ENCODE results near the gene PIK3R5.

The PIK3R5 gene

GRCh38 chr17:8925141-8925540 is 40.4 kb downstream of the PIK3R5 start:
- peaks cover 18% of the 10 kb centered on the region for H3K9me3 ChIP-seq (ENCODE audit: severe bottlenecking)
- no peak overlapping the region for H3K27ac ChIP-seq
- no peak overlapping the region for H3K4me3 ChIP-seq (ENCODE audit: low read depth, low read length)
- TF ChIP-seq CTCF (IDR thresholded peaks at IDR 0.05; ENCODE audit: low read depth, low read length): no peak
- H3K36me3 ChIP-seq: no peaks in the 10 kb centered on the region
- no peak for DNase-seq
- H3K27me3 ChIP-seq (ENCODE audit: insufficient read depth, low read depth, severe bottlenecking): no peaks in the 10 kb centered on the region

- H3K36me3 ChIP-seq: no peaks in the 10 kb centered on the region
- H3K27ac ChIP-seq: no peak overlapping the region
- no peaks in the 10 kb centered on the region for H3K27me3 ChIP-seq (ENCODE audit: insufficient read depth, low read depth, severe bottlenecking)
- H3K9me3 ChIP-seq (ENCODE audit: severe bottlenecking): peaks cover 18% of the 10 kb centered on the region
- no peak for DNase-seq
- H3K4me3 ChIP-seq (ENCODE audit: low read depth, low read length): no peak overlapping the region
- no peak for TF ChIP-seq CTCF (IDR thresholded peaks at IDR 0.05; ENCODE audit: low read depth, low read length)
These were observed 40.9 kb downstream of the PIK3R5 start for GRCh38 chr17:8924595-8924994.

GRCh38 chr17:8923762-8924161 is 41.7 kb downstream of the PIK3R5 start:
- Histone ChIP-seq H3K36me3 (no peaks in the 10 kb centered on the region), H3K27me3 (ENCODE audit: insufficient read depth, low read depth, severe bottlenecking) (no peaks in the 10 kb centered on the region), H3K4me3 (ENCODE audit: low read depth, low read length) (no peak overlapping the region), H3K9me3 (ENCODE audit: severe bottlenecking) (peaks cover 16% of the 10 kb centered on the region), H3K27ac (no peak overlapping the region)
- no peak for DNase-seq
- no peak for TF ChIP-seq CTCF (IDR thresholded peaks at IDR 0.05; ENCODE audit: low read depth, low read length)

DNA sequence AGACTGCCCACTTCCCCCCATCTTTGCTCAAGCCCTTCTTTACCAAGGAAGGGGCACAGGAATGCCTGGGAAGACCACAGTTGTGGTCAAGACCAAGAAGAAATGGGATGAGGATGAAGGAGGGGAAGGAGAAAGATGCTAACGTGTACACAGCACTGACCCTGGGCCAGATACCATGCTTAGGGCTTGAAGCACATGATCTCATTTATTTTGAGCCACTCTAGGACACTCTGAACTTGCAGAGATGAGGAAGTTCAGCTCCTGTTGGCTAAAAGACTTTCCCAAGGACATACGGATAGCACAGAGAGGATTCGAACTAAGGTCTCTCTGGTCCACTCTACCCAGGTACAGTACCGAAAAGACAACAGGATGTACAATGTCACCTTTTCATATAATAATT is 42.6 kb downstream of the PIK3R5 start:
- DNase-seq: no peak
- Histone ChIP-seq H3K9me3 (ENCODE audit: severe bottlenecking) (peaks cover 10% of the 10 kb centered on the region), H3K36me3 (no peaks in the 10 kb centered on the region), H3K27ac (no peak overlapping the region), H3K4me3 (ENCODE audit: low read depth, low read length) (no peak overlapping the region), H3K27me3 (ENCODE audit: insufficient read depth, low read depth, severe bottlenecking) (no peaks in the 10 kb centered on the region)
- TF ChIP-seq CTCF (IDR thresholded peaks at IDR 0.05; ENCODE audit: low read depth, low read length): no peak

DNA sequence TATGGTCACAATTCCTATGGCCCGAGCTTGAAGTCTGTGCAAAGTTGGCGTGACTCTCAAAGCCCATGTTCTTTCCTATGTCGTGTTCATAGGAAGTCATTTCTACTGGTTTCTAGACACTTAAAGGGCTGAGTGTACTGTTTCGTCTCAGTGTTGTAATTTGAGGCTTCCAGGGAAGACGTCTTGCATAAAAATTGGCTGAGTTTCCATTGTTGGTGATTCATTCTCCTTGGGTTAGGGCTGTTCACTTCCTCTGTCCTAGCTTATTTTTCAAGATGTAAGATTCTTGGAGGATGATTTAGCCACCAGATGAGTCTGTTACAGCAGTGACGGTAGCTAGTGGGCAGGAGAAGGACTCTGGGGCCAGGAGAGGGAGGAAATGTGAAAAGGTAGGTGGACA is 43.1 kb downstream of the PIK3R5 start:
- no peak for DNase-seq
- no peak overlapping the region for H3K4me3 ChIP-seq (ENCODE audit: low read depth, low read length)
- H3K27ac ChIP-seq: no peak overlapping the region
- no peaks in the 10 kb centered on the region for H3K36me3 ChIP-seq
- TF ChIP-seq CTCF (IDR thresholded peaks at IDR 0.05; ENCODE audit: low read depth, low read length): no peak
- no peaks in the 10 kb centered on the region for H3K27me3 ChIP-seq (ENCODE audit: insufficient read depth, low read depth, severe bottlenecking)
- peaks cover 7% of the 10 kb centered on the region for H3K9me3 ChIP-seq (ENCODE audit: severe bottlenecking)

DNA sequence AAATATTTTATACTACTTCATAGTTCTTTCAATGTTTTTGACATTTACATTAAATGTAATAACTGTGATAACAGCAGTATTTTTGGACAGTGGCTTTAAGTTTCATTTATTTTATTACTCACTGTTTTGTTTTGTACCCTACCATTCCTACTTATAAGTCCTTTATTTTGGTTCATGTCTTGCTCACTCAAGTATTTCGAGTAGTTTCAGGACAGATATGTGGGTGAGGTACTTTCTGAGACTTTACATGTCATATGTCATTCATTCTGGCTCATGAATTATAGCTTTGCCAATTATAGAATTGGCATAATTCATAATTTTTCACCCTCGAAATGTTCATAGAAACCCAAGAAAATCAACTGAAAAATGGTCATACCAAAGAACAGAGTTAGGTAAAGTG is 44.4 kb downstream of the PIK3R5 start:
- TF ChIP-seq CTCF (IDR thresholded peaks at IDR 0.05; ENCODE audit: low read depth, low read length): no peak
- no peaks in the 10 kb centered on the region for H3K27me3 ChIP-seq (ENCODE audit: insufficient read depth, low read depth, severe bottlenecking)
- no peaks in the 10 kb centered on the region for H3K36me3 ChIP-seq
- no peak overlapping the region for H3K27ac ChIP-seq
- H3K9me3 ChIP-seq (ENCODE audit: severe bottlenecking): peaks cover 10% of the 10 kb centered on the region
- no peak overlapping the region for H3K4me3 ChIP-seq (ENCODE audit: low read depth, low read length)
- DNase-seq: no peak
